ENCODE results near the gene EXOC2.

Gene EXOC2

DNA sequence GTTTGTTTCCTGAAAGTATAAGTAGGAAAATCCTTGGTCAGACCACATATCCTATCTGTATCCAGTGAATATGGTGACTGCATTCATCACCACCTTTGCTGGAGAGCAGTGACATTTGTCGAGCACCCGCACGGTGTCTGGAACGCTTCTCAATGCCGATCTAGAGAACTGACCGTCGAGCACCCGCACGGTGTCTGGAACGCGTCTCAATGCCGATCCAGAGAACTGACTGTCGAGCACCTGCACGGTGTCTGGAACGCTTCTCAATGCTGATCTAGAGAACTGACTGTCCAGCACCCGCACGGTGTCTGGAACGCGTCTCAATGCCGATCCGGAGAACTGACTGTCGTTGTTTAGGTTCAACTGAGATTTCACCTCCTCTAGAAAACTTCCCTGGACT, 103.8 kb downstream of the EXOC2 start:
- no peaks in the 10 kb centered on the region for H3K9me3 Mint-ChIP-seq
- H3K36me3 Mint-ChIP-seq (ENCODE audit: low read depth): peaks cover 11% of the 10 kb centered on the region
- H3K4me3 Mint-ChIP-seq: no peak overlapping the region
- TF ChIP-seq, protein P1, sequence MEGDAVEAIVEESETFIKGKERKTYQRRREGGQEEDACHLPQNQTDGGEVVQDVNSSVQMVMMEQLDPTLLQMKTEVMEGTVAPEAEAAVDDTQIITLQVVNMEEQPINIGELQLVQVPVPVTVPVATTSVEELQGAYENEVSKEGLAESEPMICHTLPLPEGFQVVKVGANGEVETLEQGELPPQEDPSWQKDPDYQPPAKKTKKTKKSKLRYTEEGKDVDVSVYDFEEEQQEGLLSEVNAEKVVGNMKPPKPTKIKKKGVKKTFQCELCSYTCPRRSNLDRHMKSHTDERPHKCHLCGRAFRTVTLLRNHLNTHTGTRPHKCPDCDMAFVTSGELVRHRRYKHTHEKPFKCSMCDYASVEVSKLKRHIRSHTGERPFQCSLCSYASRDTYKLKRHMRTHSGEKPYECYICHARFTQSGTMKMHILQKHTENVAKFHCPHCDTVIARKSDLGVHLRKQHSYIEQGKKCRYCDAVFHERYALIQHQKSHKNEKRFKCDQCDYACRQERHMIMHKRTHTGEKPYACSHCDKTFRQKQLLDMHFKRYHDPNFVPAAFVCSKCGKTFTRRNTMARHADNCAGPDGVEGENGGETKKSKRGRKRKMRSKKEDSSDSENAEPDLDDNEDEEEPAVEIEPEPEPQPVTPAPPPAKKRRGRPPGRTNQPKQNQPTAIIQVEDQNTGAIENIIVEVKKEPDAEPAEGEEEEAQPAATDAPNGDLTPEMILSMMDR (IDR thresholded peaks at IDR 0.05): no peak
- DNase-seq: no peak
- H3K4me1 Mint-ChIP-seq: peaks cover 22% of the 10 kb centered on the region
- peaks cover 11% of the 10 kb centered on the region for H3K27me3 Mint-ChIP-seq (ENCODE audit: low read depth, poor library complexity)
- no peak overlapping the region for H3K27ac Mint-ChIP-seq

DNA sequence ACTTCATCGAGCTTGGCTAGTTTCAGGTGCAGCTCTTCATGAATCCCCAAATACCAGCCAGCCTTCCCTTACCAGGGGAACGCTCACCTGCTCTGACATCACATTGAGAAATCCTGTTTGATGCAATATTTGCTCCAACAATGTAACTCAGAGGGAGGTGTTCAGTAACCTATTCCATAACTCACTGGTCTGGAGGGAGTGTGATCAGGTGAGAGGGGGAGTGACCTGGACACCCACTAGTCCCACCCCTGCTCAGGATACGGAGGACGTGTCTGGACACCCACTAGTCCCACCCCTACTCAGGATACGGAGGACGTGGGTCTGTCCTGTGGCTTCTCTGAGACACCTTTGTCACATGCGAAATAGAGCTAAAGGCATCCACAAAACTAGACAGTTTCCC, 106.4 kb downstream of the EXOC2 start:
- Mint-ChIP-seq H3K4me1 (peaks cover 25% of the 10 kb centered on the region), H3K27ac (no peak overlapping the region), H3K9me3 (no peaks in the 10 kb centered on the region), H3K4me3 (no peak overlapping the region), H3K36me3 (ENCODE audit: low read depth) (peaks cover 11% of the 10 kb centered on the region), H3K27me3 (ENCODE audit: low read depth, poor library complexity) (peaks cover 15% of the 10 kb centered on the region)
- TF ChIP-seq, protein P1 (IDR thresholded peaks at IDR 0.05): no peak
- no peak for DNase-seq

DNA sequence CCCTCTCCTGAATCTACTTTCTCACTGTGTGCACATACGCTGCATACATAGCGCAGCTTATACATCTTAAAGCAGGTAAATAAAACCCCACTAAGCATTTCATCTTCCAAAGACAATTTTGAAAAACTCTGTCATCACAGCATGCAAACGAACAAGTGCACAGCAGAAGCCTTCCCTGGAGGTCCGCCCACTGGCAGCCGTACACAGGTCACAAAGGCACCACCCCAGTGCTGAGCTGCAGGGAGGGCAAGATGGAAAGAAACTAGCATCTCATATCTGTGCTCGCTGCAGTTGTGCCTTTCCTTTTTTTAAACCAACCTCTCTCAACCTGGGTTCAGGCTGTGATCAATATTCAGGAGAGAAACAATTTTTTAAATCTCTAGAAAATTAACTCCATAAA, 109.3 kb downstream of the EXOC2 start:
- no peak overlapping the region for H3K4me3 Mint-ChIP-seq
- no peak for DNase-seq
- peaks cover 7% of the 10 kb centered on the region for H3K27me3 Mint-ChIP-seq (ENCODE audit: low read depth, poor library complexity)
- H3K27ac Mint-ChIP-seq: no peak overlapping the region
- TF ChIP-seq, protein P1 (IDR thresholded peaks at IDR 0.05): no peak
- H3K9me3 Mint-ChIP-seq: no peaks in the 10 kb centered on the region
- H3K4me1 Mint-ChIP-seq: peaks cover 10% of the 10 kb centered on the region
- H3K36me3 Mint-ChIP-seq (ENCODE audit: low read depth): no peaks in the 10 kb centered on the region

DNA sequence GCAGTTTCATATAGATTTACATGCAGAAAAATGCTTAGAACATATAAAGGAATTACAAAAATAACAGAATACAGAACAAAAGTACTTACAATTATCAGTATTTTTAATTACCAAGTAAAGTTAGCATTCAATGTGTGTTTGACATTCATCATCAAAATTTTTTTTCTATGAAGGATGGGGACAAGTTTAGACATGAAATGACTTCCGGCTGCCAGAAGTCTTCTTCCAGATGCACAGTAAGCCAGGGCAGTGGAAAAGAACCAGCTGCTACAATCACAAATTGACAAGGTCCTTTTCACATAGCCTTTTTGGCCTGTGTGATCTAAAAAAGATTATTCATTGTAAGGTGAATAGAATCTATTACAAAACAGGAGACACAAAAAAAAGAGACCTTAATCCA, 109.8 kb downstream of the EXOC2 start:
- no peaks in the 10 kb centered on the region for H3K36me3 Mint-ChIP-seq (ENCODE audit: low read depth)
- no peak overlapping the region for H3K27ac Mint-ChIP-seq
- H3K4me1 Mint-ChIP-seq: peaks cover 10% of the 10 kb centered on the region
- DNase-seq: no peak
- TF ChIP-seq, protein P1 (IDR thresholded peaks at IDR 0.05): no peak
- H3K9me3 Mint-ChIP-seq: no peaks in the 10 kb centered on the region
- H3K27me3 Mint-ChIP-seq (ENCODE audit: low read depth, poor library complexity): peaks cover 7% of the 10 kb centered on the region
- H3K4me3 Mint-ChIP-seq: no peak overlapping the region

- Mint-ChIP-seq H3K4me3 (peak overlapping the region; percentile 62), H3K9me3 (no peaks in the 10 kb centered on the region), H3K36me3 (ENCODE audit: low read depth) (no peaks in the 10 kb centered on the region), H3K27ac (no peak overlapping the region), H3K27me3 (ENCODE audit: low read depth, poor library complexity) (peaks cover 7% of the 10 kb centered on the region), H3K4me1 (peaks cover 10% of the 10 kb centered on the region)
- peak; percentile 52 for DNase-seq
- TF ChIP-seq, protein P1 (IDR thresholded peaks at IDR 0.05): no peak
Measured at GRCh38 chr6:582370-582769, 110.6 kb downstream of the EXOC2 start.

GRCh38 chr6:579339-579738, 113.6 kb downstream of the EXOC2 start:
- H3K4me1 Mint-ChIP-seq: peaks cover 10% of the 10 kb centered on the region

More at GRCh38 chr6:579339-579738, 113.6 kb downstream of the EXOC2 start:
- Mint-ChIP-seq H3K36me3 (ENCODE audit: low read depth) (peaks cover 28% of the 10 kb centered on the region), H3K4me3 (no peak overlapping the region), H3K27ac (no peak overlapping the region), H3K27me3 (ENCODE audit: low read depth, poor library complexity) (peaks cover 7% of the 10 kb centered on the region), H3K9me3 (peaks cover 16% of the 10 kb centered on the region)
- DNase-seq: no peak
- TF ChIP-seq, protein P1 (IDR thresholded peaks at IDR 0.05): peak; percentile 12
